Omental fat pad (tissue), 4 donors: ENCODE results near the gene CA11. TPM values are rescaled to one million over a fixed set of nuclear protein-coding genes. Genes with fewer than 3 reads are reported as not detected.

Experiments
- ATAC-seq: fragments of 150-250 bp; one replicate; pipeline ENCODE4 v1.9.1; 2016; ENCODE audit warnings: mild to moderate bottlenecking, moderate library complexity; ENCODE audit not compliant: low FRiP score
- DNase-seq: peaks from one replicate; pipeline ENCODE4 v3.0.0-alpha.2; 2019; ENCODE audit warnings: low spot score
- CTCF ChIP-seq, 3 donors: fragments of 450-650 bp; IDR thresholded peaks; one replicate each; pipeline ENCODE4 v1.5.1; 2016 to 2017; ENCODE audit warnings: antibody characterized with exemption in 3 of 3, mild to moderate bottlenecking in 3 of 3, moderate library complexity in 2 of 3
- total RNA-seq, 4 donors: library from RNA; depleted of rRNA; stranded (reverse); fragments of >200 nt; gene quantifications; one replicate each; pipeline ENCODE4 v1.1.0, GENCODE V29; 2016

The CA11 gene
- total RNA-seq, 4 donors from 2014 or later, result 1.9 to 12.7 (median 5.7) TPM

- ATAC-seq, result no peak
- no peak for DNase-seq
- no peak for TF ChIP-seq CTCF (IDR thresholded peaks at IDR 0.05)
These were observed 22.8 kb upstream of the CA11 start for GRCh38 chr19:48668761-48669160.

GRCh38 chr19:48668332-48668731, 22.3 kb upstream of the CA11 start:
- TF ChIP-seq CTCF (IDR thresholded peaks at IDR 0.05), result no peak
- ATAC-seq, result no peak

GRCh38 chr19:48665786-48666185, 19.8 kb upstream of the CA11 start:
- no peak for DNase-seq
- no peak for TF ChIP-seq CTCF (IDR thresholded peaks at IDR 0.05)
- ATAC-seq, result no peak

More at GRCh38 chr19:48668332-48668731, 22.3 kb upstream of the CA11 start:
- DNase-seq, result no peak

DNA sequence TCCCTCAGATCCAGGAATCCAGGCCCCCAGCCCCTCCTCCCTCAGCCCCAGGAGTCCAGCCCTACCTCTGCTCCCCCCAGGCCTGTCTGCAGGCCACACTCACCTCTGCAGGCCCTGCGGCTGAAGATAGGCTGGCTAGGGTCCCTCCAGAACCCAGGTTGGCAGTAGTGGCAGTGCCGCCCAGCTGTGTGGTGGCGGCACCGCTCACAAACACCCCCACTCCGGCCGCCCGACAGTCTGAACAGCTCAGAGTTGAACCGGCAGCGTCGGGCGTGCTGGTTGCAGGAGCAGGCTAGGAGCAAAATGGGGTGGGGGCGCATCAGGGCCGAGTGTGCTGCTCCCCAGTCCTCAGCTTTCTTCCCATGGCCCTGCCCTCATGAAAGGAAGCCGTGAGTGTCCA, 18.5 kb upstream of the CA11 start:
- DNase-seq, result no peak
- ATAC-seq, result no peak
- no peak for TF ChIP-seq CTCF (IDR thresholded peaks at IDR 0.05)

GRCh38 chr19:48663667-48664066, 17.7 kb upstream of the CA11 start:
- ATAC-seq (no peak), DNase-seq (no peak)
- TF ChIP-seq CTCF (IDR thresholded peaks at IDR 0.05), result no peak

DNA sequence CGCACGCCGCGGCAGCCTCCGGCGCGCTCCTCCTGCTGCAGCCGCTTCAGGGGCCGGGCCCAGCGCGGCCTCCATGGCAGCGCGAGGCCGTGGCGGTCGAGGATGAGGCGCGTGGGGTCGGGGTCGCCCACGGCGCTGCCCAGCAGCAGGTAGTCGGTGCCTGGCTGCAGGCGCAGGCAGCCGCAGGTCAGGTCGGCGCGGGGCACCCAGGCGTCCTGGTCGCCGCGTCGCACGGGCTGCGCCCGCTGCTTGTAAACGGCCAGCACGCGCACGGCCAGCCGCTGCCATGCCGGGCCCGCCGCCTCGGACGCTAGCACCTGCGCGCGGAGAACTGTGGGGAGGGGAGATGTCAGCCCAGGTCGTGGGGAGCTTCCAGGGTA, 15.7 kb upstream of the CA11 start:
- DNase-seq, result no peak
- TF ChIP-seq CTCF (IDR thresholded peaks at IDR 0.05), result no peak
- no peak for ATAC-seq

- TF ChIP-seq CTCF (IDR thresholded peaks at IDR 0.05), result no peak
- DNase-seq (peak; percentile 66), ATAC-seq (peak; percentile 75)
These were observed 15.1 kb upstream of the CA11 start for GRCh38 chr19:48660852-48661710.
